SKM-1 (cell line): Measurements from ENCODE around the gene CDH4.

ENCODE experiments used
- DNase-seq: peaks from one replicate; lab custom pipeline; 2025; ENCODE audit not compliant: unreplicated experiment; lab: John Stamatoyannopoulos, UW

Gene CDH4

DNA sequence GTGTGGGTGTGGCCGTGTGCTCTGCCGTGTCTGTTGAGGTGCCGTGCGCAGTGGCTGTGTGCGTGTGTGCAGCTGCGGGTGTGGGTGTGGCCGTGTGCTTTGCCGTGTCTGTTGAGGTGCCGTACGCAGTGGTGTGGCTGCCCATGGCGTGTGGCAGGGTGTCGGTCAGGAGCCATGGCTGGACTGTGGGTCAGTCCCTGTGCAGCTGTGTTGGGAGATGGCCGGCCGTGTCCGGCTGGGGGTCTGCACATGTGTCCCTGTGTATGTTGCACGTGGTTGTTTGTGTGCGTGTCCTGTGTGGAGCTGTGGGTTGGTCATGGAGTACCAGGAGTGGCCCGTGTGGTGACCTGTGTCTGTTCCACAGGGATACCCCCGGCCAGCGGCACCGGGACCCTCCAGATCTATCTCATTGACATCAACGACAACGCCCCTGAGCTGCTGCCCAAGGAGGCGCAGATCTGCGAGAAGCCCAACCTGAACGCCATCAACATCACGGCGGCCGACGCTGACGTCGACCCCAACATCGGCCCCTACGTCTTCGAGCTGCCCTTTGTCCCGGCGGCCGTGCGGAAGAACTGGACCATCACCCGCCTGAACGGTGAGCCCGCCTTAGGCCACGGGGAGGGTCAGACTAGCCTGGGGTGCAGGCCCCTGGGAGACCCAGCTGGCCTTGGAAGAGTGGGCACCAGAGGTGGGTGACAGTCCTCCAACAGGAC lies 675.9 kb downstream of the CDH4 start:
- no peak for DNase-seq

DNA sequence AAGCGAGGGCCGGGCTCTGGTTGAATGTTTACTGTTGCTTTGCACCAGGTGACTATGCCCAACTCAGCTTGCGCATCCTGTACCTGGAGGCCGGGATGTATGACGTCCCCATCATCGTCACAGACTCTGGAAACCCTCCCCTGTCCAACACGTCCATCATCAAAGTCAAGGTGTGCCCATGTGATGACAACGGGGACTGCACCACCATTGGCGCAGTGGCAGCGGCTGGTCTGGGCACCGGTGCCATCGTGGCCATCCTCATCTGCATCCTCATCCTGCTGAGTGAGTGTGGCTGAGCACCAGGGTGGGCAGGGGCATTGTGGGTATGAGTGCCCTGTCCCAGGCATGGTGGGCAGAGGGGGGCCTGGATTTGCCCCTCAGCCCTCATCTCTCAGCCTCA lies 677.5 kb downstream of the CDH4 start:
- DNase-seq, result no peak

DNA sequence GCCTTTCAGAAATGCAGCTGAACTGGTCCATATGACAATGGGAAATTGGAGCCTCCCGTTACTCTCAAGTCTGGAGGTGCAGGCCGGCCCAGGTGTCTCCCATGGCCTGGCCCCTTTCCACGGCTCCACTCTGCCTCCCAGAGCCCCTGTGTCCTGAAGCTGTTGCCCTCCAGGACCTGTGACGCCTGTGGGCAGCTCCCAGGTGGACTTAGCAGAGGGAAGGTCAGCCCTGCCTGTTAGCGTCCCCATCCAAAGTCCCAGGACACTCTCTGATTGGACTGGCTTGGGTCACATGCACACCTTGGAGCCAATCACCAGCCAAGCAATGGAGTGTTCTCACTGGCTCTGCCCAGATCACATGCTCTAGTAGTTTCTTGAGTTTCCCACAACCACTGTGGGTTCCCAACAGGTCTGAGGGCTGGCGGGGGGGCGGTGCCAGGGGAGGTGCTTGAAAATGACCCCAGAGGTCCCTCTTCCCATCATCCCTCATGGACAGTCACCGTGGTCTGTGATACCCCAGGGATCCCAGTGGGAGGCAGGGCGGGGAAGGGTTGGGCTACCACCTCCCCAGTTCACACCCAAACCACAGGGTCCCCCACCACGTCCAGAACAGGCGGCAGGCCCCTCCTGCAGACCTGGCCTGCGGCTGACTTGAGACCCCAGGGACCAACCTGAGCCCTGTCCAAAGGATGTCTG lies 678.1 kb downstream of the CDH4 start:
- no peak for DNase-seq

DNA sequence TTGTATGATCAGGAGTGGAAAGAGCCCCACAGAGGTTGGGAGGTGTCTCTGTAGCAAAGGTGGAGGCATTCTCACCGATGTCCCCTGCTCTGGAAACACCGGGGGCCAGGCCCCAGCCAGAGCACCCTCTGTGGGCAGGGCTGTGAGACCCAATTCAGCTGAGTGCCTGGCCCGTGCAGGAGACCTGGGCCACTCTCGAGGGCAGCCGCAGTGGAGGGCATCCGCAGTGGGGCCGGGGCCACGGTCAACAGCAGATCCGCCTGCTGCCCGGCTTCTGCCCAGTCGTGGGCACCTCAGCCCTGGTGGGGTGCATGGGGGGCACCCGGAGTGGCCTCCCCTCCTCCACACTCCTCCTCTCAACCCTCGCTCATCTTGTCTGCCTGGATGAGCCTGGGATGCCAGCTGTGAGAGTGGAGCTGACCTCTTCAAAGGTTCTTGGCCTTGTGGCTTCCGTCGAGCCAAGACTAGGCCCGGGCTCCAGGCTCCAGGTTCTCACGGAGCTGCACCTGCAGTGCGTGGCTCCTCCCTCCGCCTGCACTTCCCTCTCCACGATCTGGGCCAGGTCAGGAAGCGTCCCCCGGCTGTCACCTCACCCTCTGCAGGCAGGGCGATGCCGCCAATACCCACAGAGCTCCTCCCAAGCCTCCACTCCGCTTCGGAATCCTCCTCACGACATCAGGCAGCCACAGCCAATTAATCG lies 678.9 kb downstream of the CDH4 start:
- DNase-seq, result no peak

DNA sequence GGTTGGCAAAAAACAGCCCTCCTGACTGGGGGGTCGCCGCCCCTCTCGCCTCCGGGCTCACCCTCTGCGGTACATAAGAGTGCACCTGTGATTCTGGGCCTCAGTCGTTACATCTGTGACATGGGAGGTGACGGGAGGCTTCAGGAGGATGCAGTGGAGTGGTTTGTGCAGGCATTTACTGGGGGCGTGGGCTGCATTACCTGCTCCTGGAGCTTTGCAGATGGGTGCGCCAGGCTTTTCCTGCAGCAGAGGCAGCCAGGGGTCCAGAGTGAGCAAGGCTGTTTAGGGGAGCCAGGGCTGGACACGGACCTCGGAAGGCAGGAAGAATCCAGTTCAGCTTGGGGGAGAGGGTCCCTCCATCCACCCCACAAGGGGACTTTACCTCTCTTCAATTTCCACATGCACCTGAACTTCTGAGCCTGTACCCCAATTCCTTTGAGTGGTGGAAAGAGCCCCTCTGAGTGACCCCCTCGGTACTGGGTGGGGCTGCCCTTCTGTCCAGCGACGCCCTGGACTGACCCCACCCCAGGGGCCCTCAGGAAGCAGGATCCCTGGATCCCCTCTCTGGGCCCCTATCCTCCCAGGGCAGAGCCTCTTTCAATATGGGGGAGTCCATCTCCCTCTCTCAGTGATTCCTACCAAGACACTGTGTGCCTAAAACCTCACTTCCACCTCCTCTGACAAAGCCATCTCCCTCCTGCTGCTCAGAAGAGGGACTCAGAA lies 679.6 kb downstream of the CDH4 start:
- DNase-seq, result no peak

DNA sequence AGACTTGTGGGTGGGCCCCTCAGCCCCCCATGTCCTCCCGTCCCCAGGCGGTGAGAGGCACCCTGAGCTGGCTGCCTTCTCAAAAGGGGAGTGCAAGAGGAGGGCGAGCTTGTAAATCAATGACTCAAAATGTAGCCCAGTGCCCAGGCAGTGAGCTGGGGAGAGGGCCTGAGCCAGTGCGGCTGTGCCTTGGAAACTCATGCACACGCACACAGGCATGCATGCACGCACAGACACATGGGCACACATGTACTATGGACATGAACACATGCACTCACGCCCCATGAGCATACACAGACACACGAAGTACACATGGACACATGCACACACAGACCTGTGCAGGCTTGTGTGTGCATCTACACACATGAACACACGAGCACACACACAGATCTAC lies 680.1 kb downstream of the CDH4 start:
- no peak for DNase-seq

DNA sequence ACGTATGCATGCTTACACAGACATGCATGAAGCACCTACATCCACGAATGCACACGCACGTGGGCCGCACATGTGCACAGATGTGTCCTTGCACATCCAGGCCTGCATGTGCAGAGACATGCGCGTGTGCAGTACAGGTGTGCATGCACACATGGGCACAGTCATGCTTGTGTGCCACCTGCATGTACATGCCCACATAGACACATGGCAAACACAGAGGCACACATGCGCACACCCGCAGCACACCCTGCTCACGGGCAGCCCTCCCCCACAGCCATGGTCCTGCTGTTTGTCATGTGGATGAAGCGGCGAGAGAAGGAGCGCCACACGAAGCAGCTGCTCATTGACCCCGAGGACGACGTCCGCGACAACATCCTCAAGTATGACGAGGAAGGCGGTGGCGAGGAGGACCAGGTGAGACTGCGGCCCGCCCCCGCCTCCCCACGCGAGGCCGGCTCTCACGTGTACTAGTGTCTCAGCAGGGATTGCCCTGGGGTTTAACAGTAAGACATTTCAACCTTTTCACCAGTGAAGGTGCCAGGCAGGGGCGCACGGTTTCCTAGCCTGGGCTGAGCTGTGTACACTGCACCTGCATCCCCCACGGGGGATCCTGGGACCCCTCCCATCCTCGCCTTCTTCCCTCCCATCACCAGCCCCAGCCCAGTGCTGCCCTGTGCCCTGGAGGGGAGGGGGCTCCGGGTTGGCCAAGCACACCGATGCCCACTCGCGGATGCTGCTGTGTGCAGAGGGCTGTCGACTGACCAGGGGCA lies 680.8 kb downstream of the CDH4 start:
- no peak for DNase-seq

DNA sequence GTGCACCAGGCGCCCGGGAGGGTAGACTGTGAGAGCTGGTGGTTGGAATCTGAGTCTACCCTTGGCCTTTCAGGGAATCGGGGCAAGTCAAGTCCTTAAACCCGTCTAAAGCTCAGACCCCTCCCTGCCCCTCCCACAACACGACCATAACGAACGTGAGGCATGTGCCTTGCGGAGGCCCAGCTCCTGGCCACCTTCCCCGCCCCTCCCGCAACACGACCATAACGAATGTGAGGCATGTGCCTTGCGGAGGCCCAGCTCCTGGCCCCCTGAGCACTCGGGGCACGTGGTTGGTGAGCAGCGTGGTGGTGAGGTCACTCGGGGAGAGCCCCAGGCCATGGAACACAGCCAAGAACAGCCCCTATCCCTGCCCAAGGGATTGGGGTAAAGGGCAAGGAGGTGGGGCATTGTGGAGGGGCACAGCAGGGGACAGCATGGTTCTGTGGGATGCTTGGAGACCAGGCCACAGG lies 681.5 kb downstream of the CDH4 start:
- DNase-seq, result no peak

DNA sequence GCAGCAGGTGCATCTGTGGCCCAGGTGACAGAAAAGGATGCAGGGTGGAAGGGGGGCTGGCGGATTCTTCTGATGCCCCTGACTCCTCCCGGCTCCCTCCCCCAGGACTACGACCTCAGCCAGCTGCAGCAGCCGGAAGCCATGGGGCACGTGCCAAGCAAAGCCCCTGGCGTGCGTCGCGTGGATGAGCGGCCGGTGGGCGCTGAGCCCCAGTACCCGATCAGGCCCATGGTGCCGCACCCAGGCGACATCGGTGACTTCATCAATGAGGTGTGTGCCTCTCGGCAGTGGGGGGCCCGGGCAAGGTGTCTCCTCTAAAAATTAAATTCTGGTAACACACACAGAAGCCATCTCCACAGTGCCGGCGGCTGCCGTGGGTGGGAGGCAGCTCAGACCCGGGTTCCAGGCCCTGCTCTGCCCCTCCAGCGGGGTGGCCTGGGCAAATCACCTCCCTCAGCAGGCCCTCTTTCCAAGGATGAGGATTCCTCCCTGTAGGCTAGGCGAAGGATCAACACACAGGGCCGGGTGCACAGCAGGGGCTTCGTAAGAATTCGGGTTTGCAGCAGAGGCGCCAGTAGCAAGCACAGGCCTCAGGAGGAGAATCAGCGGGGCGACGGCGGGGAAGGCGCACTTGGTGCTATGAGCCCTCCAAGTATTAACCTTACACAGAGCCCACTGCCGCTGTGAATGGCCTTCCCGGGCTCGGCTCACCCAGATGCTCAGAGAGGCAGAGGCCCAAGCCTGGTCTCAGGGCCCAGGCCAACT lies 682.1 kb downstream of the CDH4 start:
- DNase-seq, result no peak

DNA sequence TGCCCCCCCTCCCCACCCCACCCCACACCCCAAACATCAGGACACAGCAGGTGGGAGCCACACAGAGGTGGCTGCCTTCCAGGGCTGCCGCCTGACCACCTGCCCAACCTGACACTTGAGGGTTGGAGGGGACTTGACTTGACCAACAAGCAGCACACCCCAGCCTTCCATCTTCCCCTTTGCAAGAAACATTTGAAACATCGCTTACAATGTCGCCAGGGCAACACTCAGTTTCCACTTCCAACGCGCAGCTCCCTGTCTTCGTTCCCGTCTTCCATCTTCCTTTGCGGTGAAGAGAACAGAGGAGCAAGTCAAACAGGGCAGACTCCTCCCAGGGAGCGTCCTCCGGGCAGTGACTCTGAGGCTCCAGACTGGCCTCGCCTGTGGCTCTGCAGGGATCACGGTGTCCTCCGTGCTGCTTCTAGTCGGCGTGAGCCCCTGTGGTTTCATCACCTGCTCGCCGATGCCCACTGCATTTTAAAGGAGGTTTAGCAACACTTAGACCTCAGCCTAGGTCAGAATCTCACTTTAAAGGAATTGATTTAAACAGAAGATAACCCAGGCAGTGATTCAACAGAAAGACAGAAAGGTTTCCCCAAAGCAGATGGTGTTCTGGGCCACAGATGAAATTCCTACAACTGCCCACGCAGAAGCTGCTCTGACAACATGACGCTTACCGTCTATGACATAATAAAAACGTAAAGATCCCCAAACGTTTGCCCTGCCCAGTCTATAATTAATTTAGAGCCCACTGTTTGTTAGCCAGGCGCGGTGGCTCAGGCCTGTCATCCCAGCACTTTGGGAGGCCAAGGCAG lies 682.9 kb downstream of the CDH4 start:
- no peak for DNase-seq

DNA sequence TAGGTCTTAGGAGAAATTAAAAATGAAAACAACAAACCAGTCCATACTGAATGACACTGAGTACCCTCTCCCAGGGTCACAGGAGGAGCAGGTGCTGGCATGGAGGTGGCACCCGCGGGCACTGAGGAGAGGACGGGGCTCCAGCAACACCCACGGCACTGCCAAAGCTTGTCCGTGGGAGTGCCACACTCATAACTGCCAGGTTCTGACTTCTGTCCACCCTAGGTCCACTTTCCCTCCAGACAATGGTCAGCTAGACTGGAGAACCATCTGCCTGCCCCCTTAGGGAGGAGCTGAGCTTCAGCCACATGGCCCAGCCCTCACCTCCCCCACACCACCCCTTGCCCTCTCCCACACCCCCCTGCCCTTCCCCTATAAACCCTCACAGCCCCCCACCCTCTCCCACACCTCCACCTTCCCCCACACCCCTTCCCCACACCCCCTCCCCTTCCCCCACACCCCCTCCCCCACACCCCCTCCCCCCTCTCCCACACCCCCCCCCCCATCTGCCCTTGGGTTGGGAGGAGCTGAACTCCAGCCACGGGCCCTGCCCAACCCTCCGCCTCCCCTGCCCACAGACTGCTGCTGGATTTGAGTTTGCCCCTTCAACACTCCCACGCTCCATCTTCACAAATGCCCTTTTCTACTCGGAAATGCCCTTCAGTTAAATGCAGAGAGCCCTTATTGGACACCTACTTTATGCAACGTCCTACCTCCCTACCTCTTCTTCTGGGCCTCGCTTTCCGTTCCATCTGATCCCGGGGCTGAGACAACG lies 684.1 kb downstream of the CDH4 start:
- DNase-seq, result no peak

DNA sequence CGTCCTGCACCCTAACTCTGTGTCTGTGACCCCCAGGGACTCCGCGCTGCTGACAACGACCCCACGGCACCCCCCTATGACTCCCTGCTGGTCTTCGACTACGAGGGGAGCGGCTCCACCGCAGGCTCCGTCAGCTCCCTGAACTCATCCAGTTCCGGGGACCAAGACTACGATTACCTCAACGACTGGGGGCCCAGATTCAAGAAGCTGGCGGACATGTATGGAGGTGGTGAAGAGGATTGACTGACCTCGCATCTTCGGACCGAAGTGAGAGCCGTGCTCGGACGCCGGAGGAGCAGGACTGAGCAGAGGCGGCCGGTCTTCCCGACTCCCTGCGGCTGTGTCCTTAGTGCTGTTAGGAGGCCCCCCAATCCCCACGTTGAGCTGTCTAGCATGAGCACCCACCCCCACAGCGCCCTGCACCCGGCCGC lies 684.7 kb downstream of the CDH4 start:
- no peak for DNase-seq

DNA sequence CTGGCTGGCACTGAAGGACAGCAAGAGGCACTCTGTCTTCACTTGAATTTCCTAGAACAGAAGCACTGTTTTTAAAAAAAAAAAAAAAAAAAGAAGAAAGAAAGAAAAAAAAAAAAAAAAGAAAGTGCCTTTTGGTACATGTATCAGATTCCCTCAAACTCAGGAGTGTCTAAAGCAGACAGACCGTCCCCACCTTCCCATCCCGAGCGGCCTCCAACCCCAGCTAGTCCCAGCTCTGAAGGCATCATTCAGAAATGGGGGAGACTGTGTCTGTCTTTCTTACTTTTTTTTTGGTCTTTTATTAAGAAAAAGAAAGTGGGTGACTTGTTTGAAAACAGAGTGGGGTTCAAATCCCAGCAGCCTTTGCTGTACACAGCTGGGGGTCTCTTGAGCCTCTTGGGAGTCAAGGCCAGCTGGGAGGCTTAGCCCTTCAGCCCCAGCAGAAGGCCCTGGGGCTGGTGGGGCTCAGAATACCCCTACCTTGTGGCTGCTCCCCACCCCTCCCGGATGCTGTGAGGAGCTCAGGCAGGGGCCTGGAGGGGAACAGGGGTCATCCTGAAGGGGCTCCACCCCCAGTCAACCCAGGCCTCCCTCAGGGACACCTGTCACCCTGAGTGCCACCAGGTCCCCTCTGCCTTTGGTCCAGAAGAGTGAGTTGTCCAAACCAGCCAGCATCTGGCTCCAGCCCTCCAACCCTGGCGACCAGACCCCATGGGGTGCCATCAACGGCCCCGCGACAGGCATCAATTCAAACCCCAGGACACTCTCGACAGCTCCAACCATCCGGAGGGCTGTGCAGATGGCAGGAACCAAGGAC lies 685.3 kb downstream of the CDH4 start:
- no peak for DNase-seq

DNA sequence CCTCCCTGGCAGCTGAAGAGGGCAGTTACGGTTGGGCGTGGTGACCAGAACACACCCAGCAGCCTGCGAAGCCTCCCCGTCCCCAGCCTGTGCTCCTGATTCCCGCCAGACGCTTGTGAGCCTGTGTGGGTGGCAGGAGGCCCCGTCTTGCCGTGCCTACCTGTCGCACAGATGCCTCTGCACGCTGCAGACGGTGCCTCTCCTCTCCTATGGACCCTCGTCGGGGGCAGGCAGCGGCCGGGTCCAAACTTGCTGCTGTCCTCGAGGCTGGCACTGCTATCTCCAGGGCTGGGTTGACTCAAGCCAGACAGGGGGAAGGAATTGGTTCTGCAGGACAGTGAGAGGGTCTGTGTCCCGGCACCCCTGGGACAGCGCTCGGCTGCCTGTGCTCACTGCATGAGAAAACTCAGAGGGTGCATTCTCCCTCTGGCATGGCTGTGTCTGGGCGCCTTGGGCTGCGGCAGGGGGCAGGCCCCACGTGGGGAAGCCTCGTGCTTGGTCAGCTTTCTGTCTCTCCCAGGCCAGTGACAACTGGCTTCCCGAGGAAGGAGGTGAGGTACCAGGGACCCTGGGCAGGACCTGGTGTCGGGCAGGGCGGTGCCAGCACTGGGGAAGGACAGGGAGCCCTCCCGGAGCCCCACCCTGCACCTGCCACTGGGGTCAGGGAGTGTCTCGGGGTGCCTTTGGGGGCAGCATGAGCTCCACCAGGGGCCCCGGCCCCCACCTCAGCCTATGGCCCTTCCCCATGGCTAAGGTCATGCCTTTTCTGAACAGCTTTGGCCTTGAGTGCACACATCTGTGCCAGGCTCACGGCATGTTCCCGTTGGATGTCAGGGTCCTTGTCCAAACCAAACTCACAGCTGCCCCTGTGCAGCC lies 686.1 kb downstream of the CDH4 start:
- no peak for DNase-seq

DNA sequence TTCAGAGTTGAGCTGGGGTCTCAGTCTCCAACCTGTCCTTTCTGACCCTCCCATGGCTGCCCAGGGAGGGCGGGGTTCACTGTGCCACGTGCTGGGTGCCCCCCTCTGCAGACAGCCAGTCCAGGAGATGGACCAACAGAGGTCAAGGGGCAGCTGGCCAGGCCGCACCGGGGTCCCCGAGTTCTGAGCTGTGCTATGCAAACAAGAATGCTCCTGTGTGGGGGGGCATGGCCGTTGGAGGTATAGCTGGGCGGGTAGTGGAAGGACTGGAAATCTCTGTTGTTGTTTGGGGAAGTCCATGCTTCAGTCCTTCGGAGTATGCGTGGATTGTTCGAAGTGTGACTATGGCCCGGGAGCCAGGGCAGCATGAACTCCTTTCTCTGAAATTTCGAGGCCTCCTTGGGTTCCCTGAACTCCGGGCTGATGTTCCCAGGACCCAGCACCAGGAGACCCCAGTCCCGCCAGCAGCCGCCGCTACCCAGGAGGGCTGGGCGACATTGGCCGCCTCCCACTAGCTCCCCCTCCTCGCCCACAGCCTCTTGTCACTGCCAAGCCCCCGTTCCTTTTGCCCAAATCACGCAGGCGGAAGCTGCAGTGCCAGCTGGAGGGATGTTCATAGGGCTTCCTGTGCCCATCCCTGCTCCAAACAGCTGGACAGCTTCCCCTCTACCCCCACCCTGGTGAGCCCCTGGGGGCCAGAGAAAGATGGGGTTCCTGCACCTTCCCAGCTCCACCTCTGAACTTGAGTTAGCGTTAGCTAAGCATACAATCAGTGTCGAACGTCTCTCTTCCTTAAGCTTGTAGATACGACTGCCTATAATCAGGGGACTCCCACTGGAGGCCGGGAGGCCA lies 687.0 kb downstream of the CDH4 start:
- DNase-seq, result no peak
